Ishikawa (cell line): ENCODE measurements around the gene ANTXR1.

Experiments
- CEBPB ChIP-seq: IDR thresholded peaks from 2 replicates; pipeline ENCODE4 v1.6.1; 2012
- CREB1 ChIP-seq: IDR thresholded peaks from 2 replicates; pipeline ENCODE4 v1.6.1; 2012; ENCODE audit warnings: low read depth
- EGR1 ChIP-seq: IDR thresholded peaks from 2 replicates; pipeline ENCODE4 v1.6.1; 2012
- EP300 ChIP-seq: IDR thresholded peaks from 2 replicates; pipeline ENCODE4 v1.6.1; 2012; ENCODE audit warnings: borderline replicate concordance
- FOXM1 ChIP-seq: IDR thresholded peaks from 2 replicates; pipeline ENCODE4 v1.6.1; 2012; ENCODE audit warnings: low read depth, borderline replicate concordance
- MAX ChIP-seq: IDR thresholded peaks from 2 replicates; pipeline ENCODE4 v1.6.1; 2012
- RAD21 ChIP-seq: IDR thresholded peaks from 2 replicates; pipeline ENCODE4 v1.6.1; 2012; ENCODE audit warnings: low read depth
- TAF1 ChIP-seq: IDR thresholded peaks from 2 replicates; pipeline ENCODE4 v1.6.1; 2012; ENCODE audit warnings: low read depth, mild to moderate bottlenecking
- TCF12 ChIP-seq: IDR thresholded peaks from 2 replicates; pipeline ENCODE4 v1.6.1; 2012; ENCODE audit warnings: low read depth
- TEAD4 ChIP-seq: IDR thresholded peaks from 2 replicates; pipeline ENCODE4 v1.6.1; 2012
- YY1 ChIP-seq: IDR thresholded peaks from 2 replicates; pipeline ENCODE4 v1.6.1; 2012; ENCODE audit warnings: low read depth
- TF ChIP-seq, protein P1 (sequence below): IDR thresholded peaks from 2 replicates; pipeline ENCODE4 v1.6.1; 2012
- TF ChIP-seq, protein P2 (sequence below): IDR thresholded peaks from 2 replicates; pipeline ENCODE4 v1.6.1; 2012; ENCODE audit warnings: low read depth, mild to moderate bottlenecking

- TF ChIP-seq MAX (no peak), TCF12 (no peak), EP300 (no peak), YY1 (no peak), TAF1 (no peak), RAD21 (no peak), CEBPB (no peak), CREB1 (no peak), EGR1 (no peak), TEAD4 (no peak), FOXM1 (no peak)
- TF ChIP-seq, protein P1, sequence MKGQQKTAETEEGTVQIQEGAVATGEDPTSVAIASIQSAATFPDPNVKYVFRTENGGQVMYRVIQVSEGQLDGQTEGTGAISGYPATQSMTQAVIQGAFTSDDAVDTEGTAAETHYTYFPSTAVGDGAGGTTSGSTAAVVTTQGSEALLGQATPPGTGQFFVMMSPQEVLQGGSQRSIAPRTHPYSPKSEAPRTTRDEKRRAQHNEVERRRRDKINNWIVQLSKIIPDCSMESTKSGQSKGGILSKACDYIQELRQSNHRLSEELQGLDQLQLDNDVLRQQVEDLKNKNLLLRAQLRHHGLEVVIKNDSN: no peak
- TF ChIP-seq, protein P2, sequence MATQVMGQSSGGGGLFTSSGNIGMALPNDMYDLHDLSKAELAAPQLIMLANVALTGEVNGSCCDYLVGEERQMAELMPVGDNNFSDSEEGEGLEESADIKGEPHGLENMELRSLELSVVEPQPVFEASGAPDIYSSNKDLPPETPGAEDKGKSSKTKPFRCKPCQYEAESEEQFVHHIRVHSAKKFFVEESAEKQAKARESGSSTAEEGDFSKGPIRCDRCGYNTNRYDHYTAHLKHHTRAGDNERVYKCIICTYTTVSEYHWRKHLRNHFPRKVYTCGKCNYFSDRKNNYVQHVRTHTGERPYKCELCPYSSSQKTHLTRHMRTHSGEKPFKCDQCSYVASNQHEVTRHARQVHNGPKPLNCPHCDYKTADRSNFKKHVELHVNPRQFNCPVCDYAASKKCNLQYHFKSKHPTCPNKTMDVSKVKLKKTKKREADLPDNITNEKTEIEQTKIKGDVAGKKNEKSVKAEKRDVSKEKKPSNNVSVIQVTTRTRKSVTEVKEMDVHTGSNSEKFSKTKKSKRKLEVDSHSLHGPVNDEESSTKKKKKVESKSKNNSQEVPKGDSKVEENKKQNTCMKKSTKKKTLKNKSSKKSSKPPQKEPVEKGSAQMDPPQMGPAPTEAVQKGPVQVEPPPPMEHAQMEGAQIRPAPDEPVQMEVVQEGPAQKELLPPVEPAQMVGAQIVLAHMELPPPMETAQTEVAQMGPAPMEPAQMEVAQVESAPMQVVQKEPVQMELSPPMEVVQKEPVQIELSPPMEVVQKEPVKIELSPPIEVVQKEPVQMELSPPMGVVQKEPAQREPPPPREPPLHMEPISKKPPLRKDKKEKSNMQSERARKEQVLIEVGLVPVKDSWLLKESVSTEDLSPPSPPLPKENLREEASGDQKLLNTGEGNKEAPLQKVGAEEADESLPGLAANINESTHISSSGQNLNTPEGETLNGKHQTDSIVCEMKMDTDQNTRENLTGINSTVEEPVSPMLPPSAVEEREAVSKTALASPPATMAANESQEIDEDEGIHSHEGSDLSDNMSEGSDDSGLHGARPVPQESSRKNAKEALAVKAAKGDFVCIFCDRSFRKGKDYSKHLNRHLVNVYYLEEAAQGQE: no peak
Measured at GRCh38 chr2:68987021-68987503, 25.9 kb upstream of the ANTXR1 start.
